ENCODE results near the gene RASEF. TPM values are rescaled to one million over a fixed set of nuclear protein-coding genes. Genes with fewer than 3 reads are reported as not detected.

Gene RASEF
- total and polyA plus RNA-seq, 2 of the 13 experiments (the other 11 are each of a cell fraction or from before 2014, with no cell fraction given) = 0.07 TPM; not detected in 1

DNA sequence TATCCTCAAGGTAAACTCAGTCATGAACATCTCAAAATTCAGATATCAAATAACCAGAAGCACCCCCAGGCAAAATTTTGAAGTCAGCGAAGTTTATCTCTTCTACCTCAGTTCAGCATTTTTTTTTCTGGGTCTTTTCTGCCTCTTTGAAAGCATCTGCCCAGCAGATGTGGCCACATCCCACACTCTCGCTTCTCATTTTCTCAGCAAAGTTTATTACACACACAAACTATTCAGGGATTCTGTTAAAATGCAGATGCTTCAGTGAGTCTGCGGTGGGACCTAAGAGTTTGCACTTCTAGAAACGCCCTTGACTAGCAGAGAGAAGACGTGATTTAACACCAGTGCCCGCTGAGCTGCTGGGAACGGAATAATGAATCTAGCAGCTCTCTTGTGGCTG lies 19.3 kb downstream of the RASEF start (continued):
- TF ChIP-seq, protein P1, sequence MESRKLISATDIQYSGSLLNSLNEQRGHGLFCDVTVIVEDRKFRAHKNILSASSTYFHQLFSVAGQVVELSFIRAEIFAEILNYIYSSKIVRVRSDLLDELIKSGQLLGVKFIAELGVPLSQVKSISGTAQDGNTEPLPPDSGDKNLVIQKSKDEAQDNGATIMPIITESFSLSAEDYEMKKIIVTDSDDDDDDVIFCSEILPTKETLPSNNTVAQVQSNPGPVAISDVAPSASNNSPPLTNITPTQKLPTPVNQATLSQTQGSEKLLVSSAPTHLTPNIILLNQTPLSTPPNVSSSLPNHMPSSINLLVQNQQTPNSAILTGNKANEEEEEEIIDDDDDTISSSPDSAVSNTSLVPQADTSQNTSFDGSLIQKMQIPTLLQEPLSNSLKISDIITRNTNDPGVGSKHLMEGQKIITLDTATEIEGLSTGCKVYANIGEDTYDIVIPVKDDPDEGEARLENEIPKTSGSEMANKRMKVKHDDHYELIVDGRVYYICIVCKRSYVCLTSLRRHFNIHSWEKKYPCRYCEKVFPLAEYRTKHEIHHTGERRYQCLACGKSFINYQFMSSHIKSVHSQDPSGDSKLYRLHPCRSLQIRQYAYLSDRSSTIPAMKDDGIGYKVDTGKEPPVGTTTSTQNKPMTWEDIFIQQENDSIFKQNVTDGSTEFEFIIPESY (CRISPR knock-in tag; IDR thresholded peaks at IDR 0.05) = no peak
- TF ChIP-seq SP1 (IDR thresholded peaks at IDR 0.05) (no peak), SP1 (CRISPR knock-in tag; IDR thresholded peaks at IDR 0.05) (no peak), NFE2L2 (IDR thresholded peaks at IDR 0.05; ENCODE audit: low read length) (no peak), RFXAP (CRISPR knock-in tag; IDR thresholded peaks at IDR 0.05; ENCODE audit: borderline replicate concordance) (no peak), ZNF629 (CRISPR knock-in tag; conservative IDR thresholded peaks at IDR 0.05) (no peak)

DNA sequence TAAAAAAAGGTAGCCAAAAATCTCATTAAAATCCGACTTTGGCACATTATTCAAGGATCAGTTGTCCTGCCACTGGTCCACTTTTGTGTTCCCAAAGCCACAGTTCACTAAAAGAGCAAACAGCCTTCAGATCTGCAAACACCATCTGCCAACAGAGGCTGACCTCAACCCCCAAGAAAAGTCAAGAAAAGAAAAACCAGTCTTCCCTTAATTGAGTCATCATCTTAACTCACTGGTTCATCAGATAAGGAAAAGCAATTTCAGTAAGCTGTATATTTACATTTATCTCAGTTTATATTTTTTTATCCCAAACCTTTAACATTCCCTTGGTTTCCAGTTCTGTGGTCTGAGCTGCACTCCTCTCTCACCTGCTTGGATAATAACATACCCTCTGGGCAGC lies 21.2 kb downstream of the RASEF start:
- no peak overlapping the region for H2AFZ ChIP-seq (ENCODE audit: low read length)
- H3K9ac ChIP-seq (ENCODE audit: insufficient read depth, low read depth, low read length) = no peak overlapping the region
- DNase-seq (ENCODE audit: low spot score) (no peak), ATAC-seq (no peak), FAIRE-seq (no peak)
- no peaks in the 10 kb centered on the region for H3K36me3 ChIP-seq (replicated peaks in 1 of 2; ENCODE audit: control insufficient read depth in 1 of 2, insufficient read depth in 2 of 2, low read length in 2 of 2)
- H3K79me2 ChIP-seq (ENCODE audit: insufficient read depth, low read length) = no peaks in the 10 kb centered on the region
- no TSS peak for BruUV-seq (replicated peaks)
- no peaks in the 10 kb centered on the region for H3K4me1 ChIP-seq (ENCODE audit: insufficient read depth, low read length)
- WGBS (ENCODE audit: low lambda C conversion rate) = 0% methylated on average over 1 of the region's 1 CpG
- intact Hi-C loops (cut with micrococcal nuclease; ENCODE audit: unreplicated experiment) = no loop called here
- ChIA-PET POLR2A (no interaction called here), CTCF (ENCODE audit: low intra/inter-chr PET ratio, low total read pairs) (no interaction called here)
- no peak overlapping the region for H3K4me3 ChIP-seq (replicated peaks in 1 of 3; ENCODE audit: insufficient read depth in 1 of 3, low read depth in 2 of 3, low read length in 3 of 3)
- no peak overlapping the region for H3K27ac ChIP-seq (ENCODE audit: extremely low read length, insufficient read depth, low read length)
- in situ Hi-C loops (cut with HindIII; ENCODE audit: extremely low pct_ligation_motif_present, low pct_unique_long_range_greater_than_20kb) = no loop called here
- no peaks in the 10 kb centered on the region for H3K27me3 ChIP-seq (ENCODE audit: control insufficient read depth in 1 of 2, insufficient read depth in 2 of 2, low read length in 2 of 2)
- H3K4me2 ChIP-seq (ENCODE audit: low read depth, low read length) = no peak overlapping the region
- no peaks in the 10 kb centered on the region for H3K9me3 ChIP-seq (ENCODE audit: low read length)
- no peaks in the 10 kb centered on the region for H4K20me1 ChIP-seq (ENCODE audit: insufficient read depth, low read length)
- TF ChIP-seq, protein P2, sequence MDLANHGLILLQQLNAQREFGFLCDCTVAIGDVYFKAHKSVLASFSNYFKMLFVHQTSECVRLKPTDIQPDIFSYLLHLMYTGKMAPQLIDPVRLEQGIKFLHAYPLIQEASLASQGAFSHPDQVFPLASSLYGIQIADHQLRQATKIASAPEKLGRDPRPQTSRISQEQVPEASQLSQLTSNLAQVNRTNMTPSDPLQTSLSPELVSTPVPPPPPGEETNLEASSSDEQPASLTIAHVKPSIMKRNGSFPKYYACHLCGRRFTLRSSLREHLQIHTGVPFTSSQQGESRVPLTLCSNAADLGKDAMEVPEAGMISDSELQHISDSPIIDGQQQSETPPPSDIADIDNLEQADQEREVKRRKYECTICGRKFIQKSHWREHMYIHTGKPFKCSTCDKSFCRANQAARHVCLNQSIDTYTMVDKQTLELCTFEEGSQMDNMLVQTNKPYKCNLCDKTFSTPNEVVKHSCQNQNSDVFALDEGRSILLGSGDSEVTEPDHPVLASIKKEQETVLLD (CRISPR knock-in tag; IDR thresholded peaks at IDR 0.05; ENCODE audit: low read depth) = no peak
- TF ChIP-seq, protein P3, sequence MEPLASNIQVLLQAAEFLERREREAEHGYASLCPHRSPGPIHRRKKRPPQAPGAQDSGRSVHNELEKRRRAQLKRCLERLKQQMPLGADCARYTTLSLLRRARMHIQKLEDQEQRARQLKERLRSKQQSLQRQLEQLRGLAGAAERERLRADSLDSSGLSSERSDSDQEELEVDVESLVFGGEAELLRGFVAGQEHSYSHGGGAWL (CRISPR knock-in tag; IDR thresholded peaks at IDR 0.05) = no peak
- no peak for TF ChIP-seq MED1 (CRISPR knock-in tag; IDR thresholded peaks at IDR 0.05)
- TF ChIP-seq ATF7 (IDR thresholded peaks at IDR 0.05) = no peak
- no peak for TF ChIP-seq ATF7 (CRISPR knock-in tag; IDR thresholded peaks at IDR 0.05)
- TF ChIP-seq, protein P4, sequence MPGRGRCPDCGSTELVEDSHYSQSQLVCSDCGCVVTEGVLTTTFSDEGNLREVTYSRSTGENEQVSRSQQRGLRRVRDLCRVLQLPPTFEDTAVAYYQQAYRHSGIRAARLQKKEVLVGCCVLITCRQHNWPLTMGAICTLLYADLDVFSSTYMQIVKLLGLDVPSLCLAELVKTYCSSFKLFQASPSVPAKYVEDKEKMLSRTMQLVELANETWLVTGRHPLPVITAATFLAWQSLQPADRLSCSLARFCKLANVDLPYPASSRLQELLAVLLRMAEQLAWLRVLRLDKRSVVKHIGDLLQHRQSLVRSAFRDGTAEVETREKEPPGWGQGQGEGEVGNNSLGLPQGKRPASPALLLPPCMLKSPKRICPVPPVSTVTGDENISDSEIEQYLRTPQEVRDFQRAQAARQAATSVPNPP (CRISPR knock-in tag; IDR thresholded peaks at IDR 0.05) = no peak
- no peak for TF ChIP-seq EHMT2 (IDR thresholded peaks at IDR 0.05; ENCODE audit: borderline replicate concordance, low read depth, low read length)
- no peak for TF ChIP-seq RFX5 (IDR thresholded peaks at IDR 0.05; ENCODE audit: low read depth, low read length)
- no peak for TF ChIP-seq CBX5 (CRISPR knock-in tag; IDR thresholded peaks at IDR 0.05; ENCODE audit: borderline replicate concordance)
- TF ChIP-seq PRMT3 (CRISPR knock-in tag; IDR thresholded peaks at IDR 0.05; ENCODE audit: borderline replicate concordance, low read depth) = no peak
- TF ChIP-seq ELF4 (CRISPR knock-in tag; IDR thresholded peaks at IDR 0.05; ENCODE audit: borderline replicate concordance) = no peak
- no peak for TF ChIP-seq U2AF2 (IDR thresholded peaks at IDR 0.05; ENCODE audit: low read depth, low read length)
- TF ChIP-seq ZFYVE20 (CRISPR knock-in tag; IDR thresholded peaks at IDR 0.05; ENCODE audit: borderline replicate concordance, low read depth) = no peak
- no peak for TF ChIP-seq GZF1 (CRISPR knock-in tag; IDR thresholded peaks at IDR 0.05)
- TF ChIP-seq ZNF34 (CRISPR knock-in tag; IDR thresholded peaks at IDR 0.05; ENCODE audit: borderline replicate concordance) = no peak
- TF ChIP-seq SRSF9 (IDR thresholded peaks at IDR 0.05; ENCODE audit: borderline replicate concordance, insufficient read depth, low read depth, low read length, poor library complexity, severe bottlenecking) = no peak

Measured in HepG2 (cell line).